ENCODE results near the gene FYN. TPM values are rescaled to one million over a fixed set of nuclear protein-coding genes. Genes with fewer than 3 reads are reported as not detected.

FYN gene
- total RNA-seq, 2 donors from 2014 or later, result 11.3 to 21.5 TPM

DNA sequence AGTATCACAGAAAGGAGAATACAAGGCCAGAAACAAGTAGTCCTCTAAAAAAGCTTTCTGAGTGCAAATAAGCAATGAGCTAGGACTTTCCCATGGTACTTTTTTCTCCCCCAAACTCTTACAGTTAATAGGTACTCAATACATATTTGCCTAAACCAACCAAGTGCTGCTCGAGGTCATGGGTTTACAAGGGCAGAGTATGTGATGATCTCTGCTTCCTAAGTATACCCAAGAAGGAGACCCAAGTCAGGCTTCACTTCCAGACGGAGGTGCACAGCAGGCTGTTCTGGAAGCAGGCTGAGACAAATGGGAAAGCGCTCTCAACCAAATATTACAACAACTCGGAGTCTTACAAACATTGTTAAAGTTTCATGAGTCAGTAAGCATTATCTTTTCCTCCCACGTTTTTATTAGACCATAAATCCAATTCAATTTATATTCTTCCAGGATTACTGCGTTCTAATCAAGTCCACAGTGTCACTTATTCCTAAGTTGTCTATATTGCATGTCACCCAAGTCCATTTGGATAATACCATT is 8.1 kb downstream of the FYN start:
- Histone ChIP-seq H3K9ac (ENCODE audit: low read depth in 2 of 2, low read length in 2 of 2) (no peak overlapping the region), H3K4me3 (no peak overlapping the region), H3K36me3 (no peaks in the 10 kb centered on the region), H3K27ac (no peak overlapping the region), H3K4me1 (no peaks in the 10 kb centered on the region), H3K27me3 (no peaks in the 10 kb centered on the region), H3K9me3 (no peaks in the 10 kb centered on the region)
- no peak for DNase-seq
- TF ChIP-seq, protein P1, sequence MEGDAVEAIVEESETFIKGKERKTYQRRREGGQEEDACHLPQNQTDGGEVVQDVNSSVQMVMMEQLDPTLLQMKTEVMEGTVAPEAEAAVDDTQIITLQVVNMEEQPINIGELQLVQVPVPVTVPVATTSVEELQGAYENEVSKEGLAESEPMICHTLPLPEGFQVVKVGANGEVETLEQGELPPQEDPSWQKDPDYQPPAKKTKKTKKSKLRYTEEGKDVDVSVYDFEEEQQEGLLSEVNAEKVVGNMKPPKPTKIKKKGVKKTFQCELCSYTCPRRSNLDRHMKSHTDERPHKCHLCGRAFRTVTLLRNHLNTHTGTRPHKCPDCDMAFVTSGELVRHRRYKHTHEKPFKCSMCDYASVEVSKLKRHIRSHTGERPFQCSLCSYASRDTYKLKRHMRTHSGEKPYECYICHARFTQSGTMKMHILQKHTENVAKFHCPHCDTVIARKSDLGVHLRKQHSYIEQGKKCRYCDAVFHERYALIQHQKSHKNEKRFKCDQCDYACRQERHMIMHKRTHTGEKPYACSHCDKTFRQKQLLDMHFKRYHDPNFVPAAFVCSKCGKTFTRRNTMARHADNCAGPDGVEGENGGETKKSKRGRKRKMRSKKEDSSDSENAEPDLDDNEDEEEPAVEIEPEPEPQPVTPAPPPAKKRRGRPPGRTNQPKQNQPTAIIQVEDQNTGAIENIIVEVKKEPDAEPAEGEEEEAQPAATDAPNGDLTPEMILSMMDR (IDR thresholded peaks at IDR 0.05), result no peak
- intact Hi-C loops (cut with DNase I), result no loop called here

DNA sequence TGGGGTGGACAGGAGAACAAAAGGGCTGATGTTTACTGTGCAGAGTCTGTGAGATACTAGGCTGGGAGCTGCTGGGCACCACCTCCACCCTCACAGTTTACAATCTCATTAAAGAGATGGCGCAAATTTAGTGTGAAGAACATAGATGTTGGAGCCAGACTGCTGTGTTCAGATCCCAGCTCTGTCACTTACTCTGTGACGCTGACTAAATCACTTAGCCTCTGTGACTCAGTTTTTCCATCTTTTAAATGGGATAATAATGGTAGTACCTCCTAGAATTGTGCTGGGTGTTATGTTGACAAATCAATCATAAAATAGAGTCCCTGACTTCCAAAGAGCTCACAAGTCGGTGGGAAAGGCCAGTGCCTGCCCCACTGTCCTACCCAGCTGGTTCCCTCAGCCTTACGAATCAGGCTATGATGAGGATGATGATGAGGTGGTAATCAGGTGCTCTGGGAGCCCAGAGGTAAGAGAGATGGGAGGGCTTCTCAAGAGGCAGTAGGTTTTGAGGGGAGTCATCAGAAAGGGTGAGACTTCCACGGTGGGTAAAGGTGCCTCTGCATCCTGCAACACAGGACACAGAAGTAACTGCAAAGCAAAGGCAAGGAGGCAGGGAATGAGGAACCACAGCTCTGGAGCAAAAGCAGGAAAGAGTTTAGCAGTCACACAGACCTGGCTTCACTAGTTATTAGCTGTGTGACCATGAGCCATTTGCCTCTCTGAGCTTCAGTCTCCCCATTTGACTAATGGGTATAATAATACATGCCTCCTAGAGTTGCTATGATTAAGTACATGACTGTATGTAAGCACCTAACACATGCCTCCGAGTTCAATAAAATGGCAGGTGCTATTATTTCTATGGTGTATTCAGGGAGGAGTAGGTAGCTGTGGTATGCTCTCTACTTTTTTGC is 8.9 kb downstream of the FYN start:
- Histone ChIP-seq H3K4me1 (no peaks in the 10 kb centered on the region), H3K27me3 (no peaks in the 10 kb centered on the region), H3K27ac (no peak overlapping the region), H3K9me3 (no peaks in the 10 kb centered on the region), H3K4me3 (no peak overlapping the region), H3K9ac (ENCODE audit: low read depth in 2 of 2, low read length in 2 of 2) (no peak overlapping the region), H3K36me3 (no peaks in the 10 kb centered on the region)
- no peak for DNase-seq
- TF ChIP-seq, protein P1 (IDR thresholded peaks at IDR 0.05), result no peak
- intact Hi-C loops (cut with DNase I), result no loop called here

DNA sequence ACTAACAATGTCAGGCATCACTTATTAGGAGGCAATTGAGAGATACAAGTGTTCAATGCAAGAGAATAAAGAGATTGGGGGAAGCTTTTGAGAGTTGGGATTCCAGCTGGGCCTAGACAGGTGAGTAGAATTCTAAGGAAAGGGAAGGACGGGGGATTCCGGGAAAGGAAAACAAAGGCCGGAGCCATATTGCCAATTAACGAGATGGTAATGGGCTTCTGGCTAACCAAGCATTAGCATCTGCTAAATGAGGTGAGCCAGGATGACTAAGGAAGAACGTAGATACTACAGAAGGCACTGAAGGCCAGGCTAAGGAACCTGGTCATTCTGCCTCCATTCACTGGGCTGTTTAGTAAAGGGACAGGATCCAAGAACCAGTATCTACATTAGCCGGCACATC is 10.5 kb downstream of the FYN start:
- H3K4me1 ChIP-seq, result no peaks in the 10 kb centered on the region
- no peaks in the 10 kb centered on the region for H3K36me3 ChIP-seq
- no peaks in the 10 kb centered on the region for H3K9me3 ChIP-seq
- H3K9ac ChIP-seq (ENCODE audit: low read depth in 2 of 2, low read length in 2 of 2), result no peak overlapping the region
- no peak overlapping the region for H3K27ac ChIP-seq
- intact Hi-C loops (cut with DNase I), result no loop called here
- TF ChIP-seq, protein P1 (IDR thresholded peaks at IDR 0.05), result no peak
- DNase-seq, result no peak
- H3K4me3 ChIP-seq, result no peak overlapping the region
- H3K27me3 ChIP-seq, result no peaks in the 10 kb centered on the region

DNA sequence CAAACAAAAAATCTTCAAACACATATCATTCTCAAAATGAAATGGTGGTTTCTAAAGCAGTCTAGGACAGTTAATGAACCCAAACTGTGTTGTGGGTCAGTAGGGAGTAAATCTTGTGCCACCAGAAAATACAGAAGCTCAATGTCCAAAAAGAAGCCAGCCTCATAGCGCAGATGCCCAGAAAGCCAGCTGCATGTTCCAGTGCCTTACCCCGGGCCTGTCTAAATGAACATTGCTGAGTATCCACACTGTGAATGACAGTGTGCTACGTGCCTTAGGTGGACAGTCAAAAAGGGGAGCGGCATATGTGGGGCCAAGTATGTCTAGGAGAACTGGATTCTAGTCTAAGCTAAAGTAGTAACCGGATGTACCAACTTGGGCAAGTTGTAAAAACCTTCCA is 10.9 kb downstream of the FYN start:
- DNase-seq, result no peak
- no peaks in the 10 kb centered on the region for H3K4me1 ChIP-seq

DNA sequence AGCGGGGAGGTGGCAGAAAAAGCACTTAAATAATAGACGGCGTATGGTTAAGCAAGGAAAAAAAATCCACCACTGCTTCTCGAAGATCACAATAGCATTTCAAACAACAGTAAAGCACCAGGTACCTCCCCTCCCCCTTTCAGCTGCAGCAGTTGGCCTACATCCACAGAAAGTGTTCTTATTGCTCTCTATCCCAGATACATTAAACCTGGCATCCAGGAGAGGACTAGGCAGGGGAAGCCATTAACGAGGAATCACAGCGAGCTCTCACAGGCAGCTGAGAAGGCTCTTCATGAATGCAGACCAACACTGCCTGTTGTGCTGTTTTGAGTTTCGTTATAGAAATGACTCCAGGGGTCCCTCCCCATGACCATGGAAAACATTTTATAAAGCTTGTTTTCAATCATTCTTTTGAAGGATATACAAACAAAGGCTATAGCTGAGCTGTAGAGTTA is 11.8 kb downstream of the FYN start:
- intact Hi-C loops (cut with DNase I), result no loop called here
- TF ChIP-seq, protein P1 (IDR thresholded peaks at IDR 0.05), result no peak
- Histone ChIP-seq H3K9ac (ENCODE audit: low read depth in 2 of 2, low read length in 2 of 2) (no peak overlapping the region), H3K4me3 (no peak overlapping the region), H3K27ac (no peak overlapping the region), H3K9me3 (no peaks in the 10 kb centered on the region), H3K36me3 (no peaks in the 10 kb centered on the region), H3K4me1 (no peaks in the 10 kb centered on the region), H3K27me3 (no peaks in the 10 kb centered on the region)
- no peak for DNase-seq

More for the DNA sequence above, 10.9 kb downstream of the FYN start:
- Histone ChIP-seq H3K9me3 (no peaks in the 10 kb centered on the region), H3K27me3 (no peaks in the 10 kb centered on the region), H3K36me3 (no peaks in the 10 kb centered on the region), H3K4me3 (no peak overlapping the region), H3K27ac (no peak overlapping the region), H3K9ac (ENCODE audit: low read depth in 2 of 2, low read length in 2 of 2) (no peak overlapping the region)
- TF ChIP-seq, protein P1 (IDR thresholded peaks at IDR 0.05), result no peak
- intact Hi-C loops (cut with DNase I), result no loop called here
